HG03575 (cell line): ENCODE measurements around the gene AKT1S1.

Experiments used
- ATAC-seq: cut with Tn5 transposase; IDR thresholded peaks from one replicate; pipeline ENCODE4 v1.9.1; 2021; ENCODE audit not compliant: unreplicated experiment, insufficient number of reproducible peaks, low FRiP score; ENCODE audit errors: extremely low read depth

AKT1S1 gene

DNA sequence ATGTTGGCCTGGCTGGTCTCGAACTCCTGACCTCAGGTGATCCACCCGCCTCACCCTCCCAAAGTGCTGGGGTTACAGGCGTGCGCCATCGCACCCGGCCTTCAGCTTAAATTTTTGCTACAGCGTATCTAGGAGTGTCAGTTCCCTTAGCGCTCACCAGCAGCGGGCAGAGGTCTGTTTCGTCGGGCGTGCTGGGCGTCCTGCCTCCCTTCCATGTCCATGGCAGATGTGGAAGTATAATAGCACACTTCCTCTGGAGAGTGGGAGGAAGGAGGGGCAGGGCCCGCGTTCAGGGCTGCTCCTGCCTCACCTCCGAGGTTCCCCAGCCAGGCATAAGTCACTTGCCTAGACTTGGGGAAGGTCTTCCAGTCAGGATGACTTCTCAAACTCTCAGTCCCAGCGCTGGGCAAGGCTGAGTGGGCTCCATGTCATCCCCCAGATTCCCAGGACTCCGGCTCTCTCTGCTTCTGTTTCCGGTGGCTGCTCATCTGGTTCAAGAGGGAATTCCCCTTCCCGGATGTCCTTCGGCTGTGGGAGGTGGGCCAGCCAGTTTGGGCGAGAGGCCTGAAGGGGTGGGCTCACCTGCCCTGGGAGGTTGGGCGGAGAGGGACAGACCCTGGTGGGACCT, 10.0 kb upstream of the AKT1S1 start:
- no peak for ATAC-seq

DNA sequence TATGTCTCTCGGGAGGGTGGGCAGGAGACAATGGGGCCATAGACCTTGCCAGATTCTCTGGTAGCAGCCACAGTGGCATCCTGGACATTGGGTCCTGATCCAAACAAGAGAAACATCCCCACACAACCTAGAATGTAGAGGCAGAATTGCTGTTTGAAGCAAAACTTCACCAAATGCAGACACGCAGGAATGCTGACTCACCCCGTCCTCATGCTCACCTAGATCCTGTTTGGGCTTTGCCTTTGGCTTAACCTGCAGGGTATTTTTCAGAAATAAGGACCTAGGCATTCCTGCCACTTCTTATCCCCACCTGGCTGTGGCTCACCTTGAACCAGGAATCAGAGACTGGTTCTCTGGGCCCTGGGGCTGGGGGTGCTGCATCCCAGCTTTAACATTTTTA, 7.6 kb upstream of the AKT1S1 start:
- no peak for ATAC-seq

DNA sequence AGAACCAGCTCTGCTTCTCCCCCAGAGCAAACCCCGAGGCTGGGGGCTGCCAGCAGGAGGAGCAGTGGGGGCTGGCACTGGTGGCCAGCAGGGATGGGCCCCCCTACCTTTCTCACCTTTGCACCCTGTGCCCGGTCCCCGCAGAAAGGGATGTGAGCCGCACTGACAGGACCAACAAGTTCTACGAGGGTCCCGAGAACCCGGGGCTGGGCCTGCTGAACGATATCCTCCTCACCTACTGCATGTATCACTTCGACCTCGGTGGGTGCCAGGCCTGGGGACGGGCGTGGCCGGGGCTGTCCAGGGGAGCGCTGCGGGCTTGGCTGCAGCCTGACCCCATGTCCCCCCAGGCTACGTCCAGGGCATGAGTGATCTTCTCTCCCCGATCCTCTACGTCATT, 7.0 kb upstream of the AKT1S1 start:
- ATAC-seq: no peak

DNA sequence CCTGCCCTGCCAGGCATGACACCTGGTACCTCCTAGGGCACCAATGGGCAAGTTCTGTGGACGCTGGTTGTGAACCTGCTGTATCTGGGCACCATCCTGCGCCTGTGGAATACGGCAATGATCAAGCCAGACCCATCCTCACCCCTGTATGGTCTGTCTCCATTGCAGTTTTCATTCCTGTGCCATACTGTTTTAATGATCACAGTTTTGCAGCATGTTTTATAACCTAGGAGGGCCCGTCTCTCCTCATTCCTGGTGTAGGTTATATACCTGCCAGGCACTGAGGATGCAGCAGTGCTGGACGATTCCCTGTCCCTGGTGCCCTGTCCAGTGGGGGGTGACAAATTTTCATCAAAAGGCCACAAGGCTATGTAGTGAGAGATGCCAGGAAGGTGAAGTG, 5.9 kb upstream of the AKT1S1 start:
- ATAC-seq: no peak

DNA sequence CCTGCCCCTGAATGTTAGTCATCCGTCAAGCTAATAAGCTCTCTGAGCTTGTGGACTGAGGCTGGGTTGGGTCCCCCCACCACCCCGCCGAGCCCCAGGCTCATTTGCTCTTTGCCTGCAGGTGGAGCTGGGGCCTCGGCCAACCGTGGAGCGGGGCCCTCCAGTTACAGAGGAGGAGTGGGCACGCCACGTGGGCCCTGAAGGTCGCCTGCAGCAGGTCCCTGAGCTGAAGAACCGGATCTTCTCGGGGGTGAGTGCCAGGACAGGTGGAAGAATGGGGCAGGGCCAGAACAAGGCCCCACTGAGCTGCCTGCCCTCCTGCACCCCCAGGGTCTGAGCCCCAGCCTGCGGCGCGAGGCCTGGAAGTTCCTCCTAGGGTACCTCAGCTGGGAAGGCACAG, 5.5 kb upstream of the AKT1S1 start:
- ATAC-seq: no peak

DNA sequence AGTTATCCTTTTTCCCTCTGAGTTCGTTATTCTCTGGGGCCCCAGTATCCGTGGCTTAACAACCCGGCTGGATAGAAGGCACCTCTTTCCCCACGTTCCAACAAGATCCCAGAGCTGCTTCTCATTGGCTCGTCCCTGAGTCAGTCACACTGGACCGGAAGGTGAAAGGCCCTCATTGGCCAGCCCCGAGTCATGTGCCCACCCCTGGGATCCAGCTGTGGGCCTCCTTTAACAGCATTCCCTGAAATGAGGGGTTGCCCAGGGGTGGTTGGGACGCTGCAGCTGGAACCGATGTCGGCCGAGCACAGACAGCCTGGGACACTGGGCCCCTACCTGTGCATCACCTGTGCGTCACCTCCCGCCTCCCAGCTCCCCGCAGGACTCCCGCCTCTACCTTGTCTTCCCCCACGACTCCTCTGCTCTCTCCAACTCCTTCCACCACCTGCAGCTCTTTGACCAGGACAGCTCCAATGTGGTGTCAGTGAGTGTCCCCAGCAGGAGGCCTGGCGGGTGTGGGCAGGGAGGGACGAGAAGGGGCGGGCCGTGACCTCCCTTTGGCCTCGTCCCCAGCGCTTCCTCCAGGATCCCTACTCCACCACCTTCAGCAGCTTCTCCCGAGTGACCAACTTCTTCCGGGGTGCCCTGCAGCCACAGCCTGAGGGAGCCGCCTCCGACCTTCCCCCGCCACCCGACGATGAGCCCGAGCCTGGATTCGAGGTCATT, 4.7 kb upstream of the AKT1S1 start:
- no peak for ATAC-seq

DNA sequence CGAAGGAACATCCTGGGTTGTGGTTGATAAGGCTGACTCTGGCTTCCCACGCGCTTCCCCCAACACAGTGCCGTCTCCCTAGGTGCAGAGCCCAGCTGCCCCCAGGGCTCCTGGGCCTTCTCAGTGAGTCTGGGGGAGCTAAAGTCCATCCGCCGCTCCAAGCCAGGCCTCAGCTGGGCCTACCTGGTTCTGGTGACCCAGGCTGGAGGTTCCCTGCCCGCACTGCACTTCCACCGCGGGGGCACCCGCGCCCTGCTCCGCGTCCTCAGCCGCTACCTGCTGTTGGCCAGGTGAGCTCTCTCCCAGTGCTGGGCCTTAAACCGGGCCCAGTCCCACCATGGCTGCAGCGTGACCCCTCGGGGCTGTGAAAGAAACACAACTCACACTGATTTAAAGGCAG, 4.0 kb upstream of the AKT1S1 start:
- ATAC-seq: no peak

DNA sequence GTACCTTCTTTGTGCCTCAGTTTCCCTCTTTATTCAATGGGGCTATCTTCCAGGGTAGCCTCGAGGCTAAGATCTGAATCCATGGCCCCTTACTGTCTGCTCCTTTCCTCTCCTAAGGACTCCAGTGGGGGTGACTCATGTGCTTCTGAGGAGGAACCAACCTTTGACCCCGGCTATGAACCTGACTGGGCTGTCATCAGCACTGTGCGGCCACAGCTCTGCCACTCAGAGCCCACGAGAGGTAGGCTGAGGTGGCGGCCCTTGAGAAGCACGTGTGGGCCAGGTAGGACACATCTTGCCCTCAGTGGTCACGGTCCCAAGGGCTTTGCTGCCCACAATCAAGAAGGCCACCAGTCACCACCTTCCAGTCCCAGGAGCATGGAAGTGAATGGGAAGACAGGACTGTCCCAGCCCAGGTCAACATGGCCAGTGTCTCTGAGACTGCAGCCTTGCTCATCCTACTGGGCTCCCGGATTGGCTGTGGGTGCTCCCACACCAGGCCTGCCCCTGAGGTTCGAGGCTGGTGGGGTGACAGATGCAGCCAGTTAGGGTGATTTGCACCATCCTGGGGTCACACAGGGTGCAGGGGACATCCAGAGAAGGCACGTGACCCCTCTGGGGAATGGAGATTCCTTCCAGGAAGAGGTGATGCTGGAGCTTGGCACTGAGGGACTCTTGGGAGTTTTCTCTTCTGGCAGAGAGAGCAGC, 3.2 kb upstream of the AKT1S1 start:
- ATAC-seq: no peak

DNA sequence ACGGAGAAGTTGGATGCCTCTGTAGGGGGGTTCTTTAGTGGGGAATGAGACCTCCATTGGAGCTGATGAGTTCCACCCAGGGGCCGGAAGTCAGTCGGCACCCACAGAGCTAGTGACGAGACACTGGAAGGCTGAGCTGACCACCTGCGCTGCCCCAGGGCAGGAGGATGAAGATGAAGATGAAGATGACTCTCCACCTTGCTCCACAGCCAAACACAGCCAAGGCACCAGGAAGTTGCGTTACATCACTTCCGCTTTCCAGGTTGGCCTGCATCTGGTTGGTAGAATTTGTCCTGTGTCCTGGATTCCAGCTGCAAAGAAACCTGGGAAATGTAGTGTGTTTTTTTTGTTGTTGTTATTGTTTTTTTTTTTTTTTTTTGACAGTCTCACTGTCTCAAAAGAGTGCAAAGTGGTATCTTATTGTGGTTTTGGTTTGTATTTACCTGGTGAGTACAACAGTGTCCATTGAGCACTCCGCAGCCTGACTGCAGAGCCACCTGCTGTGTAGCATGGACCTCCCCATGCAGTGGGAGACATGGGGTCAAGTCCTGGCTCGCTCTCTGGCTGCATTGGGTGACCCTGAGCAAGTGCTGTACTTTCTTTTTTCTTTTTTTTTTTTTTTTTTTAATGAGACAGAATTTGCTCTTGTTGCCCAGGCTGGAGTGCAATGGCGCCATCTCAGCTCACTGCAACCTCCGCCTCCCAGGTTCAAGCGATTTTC, 2.2 kb upstream of the AKT1S1 start:
- no peak for ATAC-seq

DNA sequence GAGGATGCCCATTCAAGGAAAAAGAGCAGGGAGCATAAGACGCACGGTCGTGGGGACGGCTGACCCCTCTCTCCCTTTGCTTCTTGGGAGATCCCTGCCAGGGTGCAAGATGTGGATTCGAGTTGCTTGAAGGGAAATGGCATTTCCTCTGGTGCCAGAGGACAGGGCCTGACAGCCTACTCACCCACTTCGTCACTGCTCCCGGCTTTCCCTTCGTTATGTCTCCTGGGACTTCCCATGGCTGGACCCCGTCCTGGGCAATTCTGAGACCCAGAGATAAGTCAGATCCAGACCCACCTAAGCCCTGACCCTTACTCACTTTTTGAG, 1.6 kb upstream of the AKT1S1 start:
- ATAC-seq: no peak

DNA sequence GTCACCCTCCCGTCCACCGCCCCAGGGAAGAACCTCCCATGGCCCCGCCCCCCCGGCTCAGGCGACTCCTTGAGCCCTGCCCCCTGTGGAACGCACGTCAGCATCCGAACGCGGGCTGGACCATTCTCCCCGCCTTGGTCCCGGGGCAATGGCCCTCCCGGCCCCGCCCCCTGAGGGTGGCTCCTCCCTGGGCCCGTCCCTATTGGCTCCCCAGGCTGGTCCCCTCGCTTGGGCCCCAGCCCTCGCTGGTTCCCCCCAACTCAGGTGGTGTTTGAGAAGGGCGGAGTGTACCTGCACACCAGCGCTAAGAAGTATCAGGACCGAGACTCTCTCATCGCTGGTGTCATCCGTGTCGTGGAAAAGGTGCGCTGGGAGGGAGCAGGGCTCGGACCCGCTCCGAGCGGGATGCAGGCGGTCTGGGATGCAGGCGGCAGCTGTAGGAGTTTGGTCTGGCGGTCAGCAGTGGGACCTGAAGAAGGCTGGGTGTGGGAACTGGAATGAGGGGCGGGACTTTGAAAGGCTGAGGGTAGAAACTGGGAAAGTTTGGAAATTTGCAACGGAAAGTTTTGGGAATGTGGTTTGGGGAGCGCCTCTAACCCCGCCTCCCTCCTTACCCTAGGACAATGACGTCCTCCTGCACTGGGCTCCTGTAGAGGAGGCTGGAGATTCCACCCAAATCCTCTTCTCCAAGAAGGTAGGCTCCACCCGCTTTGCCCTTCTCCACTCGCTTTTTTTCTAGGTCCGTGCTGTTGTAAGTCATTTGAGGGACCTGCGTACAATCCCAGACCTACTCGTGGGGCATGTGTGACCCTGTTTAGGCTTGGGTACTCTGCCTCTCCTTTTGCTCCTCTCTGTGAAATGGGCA, 956 bp upstream of the AKT1S1 start:
- peak; percentile 14 for ATAC-seq

DNA sequence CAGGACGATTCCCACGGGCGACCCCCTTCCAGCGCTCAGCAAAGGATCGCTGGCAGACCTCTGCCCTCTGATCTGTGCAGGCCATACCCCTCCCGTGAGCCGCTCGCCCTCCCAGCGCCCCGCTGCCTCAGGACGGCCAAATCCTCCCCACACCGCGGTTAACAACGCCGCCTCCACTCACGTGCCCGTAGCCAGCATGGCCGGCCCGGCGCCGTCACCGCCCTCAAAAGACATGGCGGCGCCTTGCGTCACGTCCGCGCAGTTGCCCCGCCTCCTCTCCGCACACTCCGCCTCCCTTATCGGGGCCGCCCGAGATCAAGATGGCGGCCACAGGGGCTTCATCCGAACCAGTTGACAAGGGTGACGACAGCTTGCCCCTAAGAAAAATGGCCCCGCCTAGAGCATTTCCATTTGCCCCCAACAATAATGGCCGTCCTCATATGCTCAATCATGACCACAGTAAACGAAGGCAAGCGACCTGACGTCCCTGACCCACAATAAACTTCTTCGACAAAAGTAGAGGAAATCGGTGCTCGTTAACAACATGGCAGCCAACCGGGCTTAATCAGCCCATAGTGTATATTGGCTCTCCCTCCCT, 634 bp downstream of the AKT1S1 start:
- no peak for ATAC-seq

DNA sequence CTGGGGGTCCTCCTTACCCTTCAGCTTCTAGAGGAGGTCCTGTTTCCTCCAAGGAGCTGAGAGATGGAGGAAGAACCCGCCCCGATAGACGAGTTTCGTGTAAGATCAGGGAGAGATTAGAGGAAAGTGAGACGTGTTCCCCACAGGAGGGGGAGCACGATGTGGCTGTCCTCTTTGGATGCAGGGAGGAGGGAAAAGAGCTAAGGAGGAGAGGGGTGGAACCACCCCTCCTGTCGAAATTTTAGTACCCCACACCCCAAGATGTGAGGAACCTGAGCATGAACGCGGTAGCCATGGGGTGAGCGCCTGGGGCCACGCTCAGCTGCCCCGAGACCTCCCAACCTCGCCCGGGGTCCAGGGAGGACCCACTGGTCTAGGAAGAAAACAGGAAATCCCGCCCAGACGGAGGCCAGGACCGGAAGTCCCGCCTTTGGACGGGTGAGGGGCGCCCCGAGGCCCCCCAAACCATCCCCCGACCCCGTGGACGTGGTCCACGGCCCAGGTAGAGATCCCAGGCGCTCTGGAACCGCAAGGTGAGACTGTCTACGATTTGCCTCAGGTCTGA, 1.2 kb downstream of the AKT1S1 start:
- ATAC-seq: no peak

DNA sequence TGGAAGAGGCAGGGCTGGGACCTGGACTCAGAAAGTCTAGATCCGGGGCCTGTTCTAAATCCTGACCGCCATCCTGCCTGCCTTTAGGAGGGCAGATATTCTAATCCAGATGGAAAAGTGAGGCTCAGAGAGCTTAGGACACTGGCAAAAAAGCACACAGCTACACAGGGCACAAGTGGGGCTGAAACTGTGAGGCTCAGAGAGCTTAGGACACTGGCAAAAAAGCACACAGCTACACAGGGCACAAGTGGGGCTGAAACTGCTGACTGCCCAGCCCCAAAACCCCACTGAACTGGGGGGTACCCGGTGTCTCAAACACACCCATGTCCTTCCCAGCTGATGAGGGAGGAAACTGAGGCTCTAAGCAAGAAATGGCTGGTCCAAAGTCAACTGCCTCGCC, 2.0 kb downstream of the AKT1S1 start:
- no peak for ATAC-seq

DNA sequence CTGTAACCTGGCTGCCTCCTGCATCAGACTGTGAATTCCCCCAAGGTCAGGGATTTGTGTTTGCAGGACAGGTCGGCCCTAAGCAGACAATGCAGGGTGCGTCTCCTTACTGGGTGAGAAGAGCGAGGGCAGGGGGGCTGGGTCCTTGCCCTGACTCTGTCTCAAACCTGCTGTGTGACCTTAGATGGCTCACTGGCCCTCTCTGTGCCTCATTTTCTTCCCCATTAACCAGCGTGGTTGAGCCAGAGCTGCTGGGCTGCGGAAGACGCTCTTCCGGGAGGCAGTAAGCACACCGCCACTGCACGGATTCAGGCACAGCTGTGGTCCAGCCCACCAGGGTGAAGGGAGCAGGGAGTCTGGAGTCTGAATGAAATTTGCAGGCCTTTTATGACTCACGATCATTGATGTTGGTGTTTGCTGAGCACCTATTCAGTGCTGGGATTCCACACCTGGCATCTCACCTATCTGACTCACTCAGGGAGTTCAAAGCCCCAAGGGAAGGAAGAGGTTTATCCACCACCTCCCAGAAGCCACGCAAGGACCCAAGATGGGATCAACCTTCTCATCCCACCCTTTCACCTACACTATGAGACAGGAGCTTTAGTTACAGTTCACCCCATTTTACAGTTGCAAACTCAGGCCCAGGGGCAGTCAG, 2.5 kb downstream of the AKT1S1 start:
- no peak for ATAC-seq

DNA sequence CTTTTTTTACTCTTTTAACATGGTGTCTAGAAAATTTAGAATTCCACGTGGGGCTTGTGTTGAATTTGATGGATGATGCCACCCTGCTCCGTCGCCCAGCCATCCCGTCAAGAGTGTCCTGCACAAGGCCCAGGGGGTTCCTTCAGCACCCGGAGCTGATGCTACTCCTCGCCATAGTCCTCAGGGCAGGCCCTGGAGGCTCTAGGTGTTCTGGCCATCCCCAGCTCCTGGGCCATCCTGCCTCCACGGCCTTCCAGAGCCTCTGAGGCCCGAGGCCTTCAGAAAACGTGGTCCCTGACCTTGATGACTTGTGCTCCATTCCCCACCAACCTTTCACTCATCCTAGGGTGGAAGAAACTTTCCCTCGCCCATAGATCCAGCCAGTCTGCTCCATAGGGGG, 3.3 kb downstream of the AKT1S1 start:
- ATAC-seq: no peak

DNA sequence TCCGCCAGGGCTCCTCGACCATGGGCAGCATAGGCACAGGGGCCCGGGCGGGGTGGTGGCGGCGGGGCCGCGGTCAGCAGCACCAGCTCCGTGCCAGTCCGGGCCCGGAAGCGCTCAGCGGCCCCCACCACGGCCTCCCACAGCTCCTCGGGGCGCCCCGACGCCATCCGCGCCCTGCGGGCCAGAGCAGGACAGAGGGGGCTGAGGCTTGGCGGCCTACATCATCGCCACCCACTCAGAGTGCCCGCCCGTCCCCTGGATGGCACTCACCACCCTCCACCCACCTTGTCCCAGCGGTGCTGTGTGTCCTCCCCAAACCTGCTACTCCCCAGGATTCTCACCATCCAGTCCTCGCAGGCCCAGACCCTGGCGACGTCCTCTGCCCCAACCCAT, 4.0 kb downstream of the AKT1S1 start:
- ATAC-seq: no peak
